LNCaP clone FGC (cell line): ENCODE measurements around the gene WDR74.
A peak's percentile ranks its signal among the peaks of the same experiment; 100 is the strongest.
"Not testable (repeated sequence)": the region's sequence is repeated elsewhere in the genome, so short reads cannot be mapped to it uniquely, and the experiment has no call there.

Experiments used
- DNase-seq: peaks from one replicate; pipeline ENCODE4 v3.0.0-alpha.2; 2011; ENCODE audit warnings: low read depth
- H3K4me3 ChIP-seq: 2 replicates; pipeline ENCODE4 v1.5.1; 2011; ENCODE audit warnings: mild to moderate bottlenecking, low read depth, low read length, control low read depth
- TF ChIP-seq, protein P1 (sequence below): IDR thresholded peaks from 2 replicates; pipeline ENCODE4 v1.5.1; 2012; ENCODE audit warnings: mild to moderate bottlenecking; ENCODE audit not compliant: control insufficient read depth, insufficient read depth; ENCODE audit errors: extremely low read depth

WDR74 gene

DNA sequence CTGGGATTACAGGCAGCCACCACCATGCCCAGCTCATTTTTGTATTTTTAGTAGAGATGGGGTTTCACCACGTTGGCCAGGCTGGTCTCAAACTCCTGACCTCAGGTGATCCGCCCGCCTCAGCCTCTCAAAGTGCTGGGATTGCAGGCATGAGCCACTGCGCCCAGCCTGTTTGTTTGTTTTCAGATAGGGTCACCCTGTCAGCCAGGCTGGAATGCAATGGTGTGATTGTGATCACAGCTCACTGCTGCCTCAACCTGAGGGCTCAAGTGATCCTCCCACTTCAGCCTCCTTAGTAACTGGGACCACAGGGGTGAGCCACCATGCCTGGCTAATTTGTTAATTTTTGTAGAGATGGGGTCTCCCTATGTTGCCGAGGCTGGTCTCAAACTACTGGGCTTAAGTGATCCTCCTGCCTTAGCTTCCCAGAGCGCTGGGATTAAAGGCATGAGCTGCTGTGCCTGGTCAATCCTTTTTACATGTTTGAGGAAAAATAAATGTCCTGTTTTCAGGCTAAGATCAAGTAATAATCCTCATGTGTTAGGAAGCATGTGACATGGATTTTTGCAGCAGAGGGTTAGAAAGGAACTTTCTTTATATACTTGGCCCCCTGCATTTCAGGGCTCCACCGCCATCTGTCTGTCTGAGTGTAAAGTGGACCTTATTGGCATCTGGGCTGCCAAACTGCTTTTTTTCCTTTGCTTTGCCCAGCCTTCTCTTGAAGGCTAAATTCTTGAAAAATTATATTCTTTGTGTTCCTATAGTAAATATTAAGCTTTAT is 36.5 kb upstream of the WDR74 start:
- no peak overlapping the region for H3K4me3 ChIP-seq
- no peak for DNase-seq
- TF ChIP-seq, protein P1, sequence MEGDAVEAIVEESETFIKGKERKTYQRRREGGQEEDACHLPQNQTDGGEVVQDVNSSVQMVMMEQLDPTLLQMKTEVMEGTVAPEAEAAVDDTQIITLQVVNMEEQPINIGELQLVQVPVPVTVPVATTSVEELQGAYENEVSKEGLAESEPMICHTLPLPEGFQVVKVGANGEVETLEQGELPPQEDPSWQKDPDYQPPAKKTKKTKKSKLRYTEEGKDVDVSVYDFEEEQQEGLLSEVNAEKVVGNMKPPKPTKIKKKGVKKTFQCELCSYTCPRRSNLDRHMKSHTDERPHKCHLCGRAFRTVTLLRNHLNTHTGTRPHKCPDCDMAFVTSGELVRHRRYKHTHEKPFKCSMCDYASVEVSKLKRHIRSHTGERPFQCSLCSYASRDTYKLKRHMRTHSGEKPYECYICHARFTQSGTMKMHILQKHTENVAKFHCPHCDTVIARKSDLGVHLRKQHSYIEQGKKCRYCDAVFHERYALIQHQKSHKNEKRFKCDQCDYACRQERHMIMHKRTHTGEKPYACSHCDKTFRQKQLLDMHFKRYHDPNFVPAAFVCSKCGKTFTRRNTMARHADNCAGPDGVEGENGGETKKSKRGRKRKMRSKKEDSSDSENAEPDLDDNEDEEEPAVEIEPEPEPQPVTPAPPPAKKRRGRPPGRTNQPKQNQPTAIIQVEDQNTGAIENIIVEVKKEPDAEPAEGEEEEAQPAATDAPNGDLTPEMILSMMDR, result no peak

DNA sequence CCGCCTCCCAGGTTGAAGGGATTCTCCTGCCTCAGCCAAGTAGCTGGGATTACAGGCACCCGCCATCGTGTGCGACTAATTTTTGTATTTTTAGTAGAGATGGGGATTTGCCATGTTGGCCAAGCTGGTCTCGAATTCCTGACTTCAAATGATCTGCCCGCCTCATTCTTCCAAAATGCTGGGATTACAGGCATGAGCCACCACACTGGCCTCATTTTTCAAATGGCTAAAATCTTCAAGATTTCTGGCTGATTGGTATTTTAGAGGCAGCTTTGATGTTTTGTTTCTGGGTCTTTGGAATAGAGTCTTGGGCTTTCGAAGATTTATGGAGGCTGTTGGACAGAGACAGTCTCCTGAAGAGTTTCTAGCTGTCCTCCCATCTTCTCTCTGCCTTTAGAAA is 35.5 kb upstream of the WDR74 start:
- DNase-seq, result no peak
- TF ChIP-seq, protein P1, result no peak
- no peak overlapping the region for H3K4me3 ChIP-seq

DNA sequence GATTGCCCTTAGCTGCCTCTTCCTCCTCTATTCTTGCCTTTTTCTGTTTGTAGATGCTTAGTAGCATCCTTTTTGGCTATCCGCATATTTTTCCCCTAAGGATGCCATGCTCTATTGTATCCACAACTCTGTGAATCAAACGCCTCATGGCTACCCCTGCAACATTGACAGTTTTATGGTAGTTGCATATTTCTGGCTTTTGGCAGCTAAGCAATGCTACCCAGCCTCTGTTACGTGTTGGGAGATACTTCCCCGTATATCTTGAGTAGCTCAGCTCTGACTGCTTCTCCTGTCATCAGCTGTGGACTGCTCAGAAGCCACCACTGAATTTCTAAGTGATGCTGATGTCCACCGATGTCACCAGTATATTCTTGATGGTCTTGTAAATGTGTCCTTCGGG is 26.2 kb upstream of the WDR74 start:
- TF ChIP-seq, protein P1, result no peak
- H3K4me3 ChIP-seq, result no peak overlapping the region
- no peak for DNase-seq

DNA sequence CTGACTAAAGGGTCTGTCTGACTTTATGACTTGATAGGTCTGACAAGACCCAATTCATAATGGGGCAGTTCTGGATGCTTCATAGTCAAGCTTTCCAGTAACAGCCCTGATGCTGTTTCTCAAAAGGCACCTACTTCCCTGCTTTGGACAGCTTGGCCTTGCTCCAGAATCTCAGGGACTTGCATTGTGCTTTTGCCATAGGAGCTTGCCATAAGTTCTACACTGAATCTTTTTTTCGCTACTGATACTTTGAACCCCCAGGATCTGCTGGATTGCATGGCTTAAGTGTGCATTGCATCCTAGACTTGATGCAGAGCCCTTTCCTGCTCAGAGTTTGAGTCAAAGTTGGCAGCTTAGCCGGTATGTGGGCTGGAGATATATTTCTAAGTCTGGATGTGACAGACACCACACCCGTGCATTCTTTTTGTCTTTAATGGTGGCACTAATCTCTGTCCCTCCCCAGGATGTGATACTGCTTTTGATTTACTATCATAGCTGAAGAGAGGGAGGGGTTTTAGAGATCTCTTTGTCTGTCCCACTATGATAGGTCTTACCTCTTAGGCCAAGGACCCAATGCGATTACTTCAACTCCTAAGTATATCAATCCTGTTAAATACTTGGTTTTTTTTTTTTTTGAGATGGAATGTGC is 24.4 kb upstream of the WDR74 start:
- TF ChIP-seq, protein P1, result no peak
- DNase-seq, result no peak
- H3K4me3 ChIP-seq, result no peak overlapping the region

DNA sequence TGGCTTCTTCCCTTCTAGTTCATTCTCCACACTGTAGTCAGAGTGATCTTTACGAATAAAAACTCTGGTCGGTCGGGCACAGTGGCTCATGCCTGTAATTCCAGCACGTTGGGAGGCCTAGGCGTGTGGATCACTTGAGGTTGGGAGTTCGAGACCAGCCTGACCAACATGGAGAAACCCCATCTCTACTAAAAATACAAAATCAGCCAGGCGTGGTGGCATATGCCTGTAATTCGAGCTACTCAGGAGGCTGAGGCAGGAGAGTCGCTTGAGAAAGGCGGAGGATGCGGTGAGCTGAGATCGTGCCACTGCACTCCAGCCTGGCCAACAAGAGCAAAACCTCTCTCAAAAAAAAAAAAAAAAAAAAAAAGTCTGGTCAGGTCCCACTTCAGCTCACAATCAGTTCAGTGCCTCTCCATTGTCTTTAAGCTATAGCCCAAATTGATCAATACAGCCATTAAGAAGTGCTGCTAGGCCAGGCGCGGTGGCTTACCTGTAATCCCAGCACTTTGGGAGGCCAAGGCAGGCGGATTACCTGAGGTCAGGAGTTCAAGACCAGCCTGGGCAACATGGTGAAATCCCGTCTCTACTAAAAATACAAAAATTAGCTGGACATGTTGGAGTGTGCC is 22.3 kb upstream of the WDR74 start:
- not testable (repeated sequence) for DNase-seq, H3K4me3 ChIP-seq

DNA sequence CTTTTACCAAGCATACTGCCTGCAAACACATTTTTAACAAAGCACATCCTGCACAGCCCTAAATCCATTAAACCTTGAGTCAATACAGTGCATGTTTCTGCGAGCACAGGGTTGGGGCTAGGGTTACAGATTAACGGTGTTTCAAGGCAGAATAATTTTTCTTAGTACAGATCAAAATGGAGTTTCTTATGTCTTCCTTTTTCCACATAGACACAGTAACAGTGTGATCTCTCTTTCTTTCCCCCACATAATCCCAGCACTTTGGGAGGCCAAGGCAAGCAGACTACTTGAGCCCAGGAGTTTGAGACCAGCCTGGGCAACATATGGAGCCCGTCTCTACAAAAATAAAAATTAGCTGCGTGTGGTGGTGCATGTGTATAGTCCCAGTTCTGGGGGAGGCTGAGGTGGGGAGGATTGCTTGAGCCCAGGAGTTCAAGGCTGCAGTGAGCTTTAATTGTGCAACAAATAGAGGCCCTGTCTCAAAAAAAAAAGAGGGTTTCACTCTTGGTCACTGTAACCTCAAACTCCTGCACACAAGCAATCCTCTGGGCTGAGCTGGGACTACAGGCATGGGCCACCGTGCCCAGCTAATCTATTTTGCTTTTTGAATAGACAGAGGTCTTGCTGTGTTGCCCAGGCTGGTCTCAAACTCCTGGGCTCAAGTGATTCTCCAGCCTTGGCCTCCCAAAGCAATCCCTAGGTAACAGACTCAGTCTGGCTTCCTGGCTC is 21.6 kb upstream of the WDR74 start:
- TF ChIP-seq, protein P1, result no peak
- no peak overlapping the region for H3K4me3 ChIP-seq
- no peak for DNase-seq

DNA sequence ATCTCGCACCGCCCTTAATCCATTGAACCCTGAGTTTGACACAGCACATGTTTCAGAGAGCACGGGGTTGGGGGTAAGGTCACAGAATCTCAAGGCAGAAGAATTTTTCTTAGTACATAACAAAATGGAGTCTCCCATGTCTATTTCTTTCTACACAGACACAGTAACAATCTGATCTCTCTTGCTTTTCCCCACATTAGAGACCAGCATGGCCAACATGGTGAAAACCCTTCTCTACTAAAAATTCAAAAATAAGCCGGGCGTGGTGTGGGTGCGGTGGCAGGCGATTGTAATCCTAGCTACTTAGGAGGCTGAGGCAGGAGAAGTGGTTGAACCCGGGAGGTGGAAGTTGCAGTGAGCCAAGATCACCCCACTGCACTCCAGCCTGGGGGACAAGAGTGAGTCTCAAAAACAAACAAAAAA is 19.9 kb upstream of the WDR74 start:
- DNase-seq, result not testable (repeated sequence)
- peak overlapping the region; percentile 23 for H3K4me3 ChIP-seq
